ENCODE measurements around the gene AADACL4. TPM values are rescaled to one million over a fixed set of nuclear protein-coding genes. Genes with fewer than 3 reads are reported as not detected.

AADACL4 gene
- total RNA-seq (2014; rRNA removed; shearing (Covaris generic)): not detected in 2 replicates

DNA sequence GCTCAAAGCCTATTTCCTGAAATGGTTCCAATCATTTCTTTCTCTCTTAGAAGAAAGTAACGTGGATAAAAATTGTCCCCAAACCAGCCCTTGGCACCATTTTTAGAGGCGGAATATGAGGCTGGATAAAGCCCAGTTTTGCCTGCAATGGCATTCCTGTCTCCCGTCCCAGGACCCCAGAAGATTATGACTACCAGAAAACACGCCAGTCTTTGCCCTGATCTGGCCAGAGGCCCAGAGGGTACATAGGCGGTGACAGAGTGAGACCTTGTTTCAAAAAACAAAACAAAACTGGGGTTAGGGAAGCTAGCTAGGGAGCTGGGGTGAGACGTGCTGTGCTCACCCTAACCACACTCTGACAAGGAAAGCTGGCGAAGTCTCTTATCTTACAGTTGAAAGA lies at the start of gene AADACL4:
Gene AADACL4, plus strand, starts transcription at position 301 of the 400 bp plus-strand sequence. CDS start 462 bp downstream, outside the sequence.
- DNase-seq: no peak

GRCh38 chr1:12594490-12594889 lies 49.4 kb upstream of the AADACL4 start:
- H3K27ac ChIP-seq: no peak overlapping the region
- peak overlapping the region; percentile 56 for H3K4me3 ChIP-seq
- H3K9me3 ChIP-seq (replicated peaks): no peaks in the 10 kb centered on the region
- H3K27me3 ChIP-seq: no peaks in the 10 kb centered on the region
- DNase-seq: no peak
- no peaks in the 10 kb centered on the region for H3K36me3 ChIP-seq
- H3K4me1 ChIP-seq: peaks cover 11% of the 10 kb centered on the region

More for the DNA sequence above, at the start of gene AADACL4:
- H3K36me3 ChIP-seq: no peaks in the 10 kb centered on the region
- no peaks in the 10 kb centered on the region for H3K27me3 ChIP-seq
- H3K9me3 ChIP-seq (replicated peaks): peaks cover 18% of the 10 kb centered on the region
- H3K4me1 ChIP-seq: no peaks in the 10 kb centered on the region
- H3K4me3 ChIP-seq: no peak within 1 kb of the TSS
- no peak within 1 kb of the TSS for H3K27ac ChIP-seq

GRCh38 chr1:12594966-12595756 lies 48.7 kb upstream of the AADACL4 start:
- peak; percentile 68 to 72 for DNase-seq
- no peaks in the 10 kb centered on the region for H3K27me3 ChIP-seq
- H3K4me1 ChIP-seq: peaks cover 11% of the 10 kb centered on the region
- H3K9me3 ChIP-seq (replicated peaks): no peaks in the 10 kb centered on the region
- H3K27ac ChIP-seq: no peak overlapping the region; the same call in 1 of the 2 replicates
- H3K36me3 ChIP-seq: no peaks in the 10 kb centered on the region
- H3K4me3 ChIP-seq: peak overlapping the region; percentile 56

DNA sequence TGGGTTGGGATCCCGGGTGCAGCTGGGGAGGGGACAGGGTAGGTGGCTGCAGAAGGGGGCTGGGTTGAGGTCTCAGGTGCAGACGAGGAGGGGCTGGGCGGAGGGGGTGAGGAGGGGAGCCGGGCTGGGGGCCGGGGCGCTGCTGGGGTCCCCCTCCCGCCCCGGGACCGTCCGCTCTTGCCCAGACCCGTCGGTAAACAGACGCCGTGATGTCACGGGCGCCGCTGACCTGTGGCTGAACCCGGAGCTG lies 48.2 kb upstream of the AADACL4 start:
- no peak for DNase-seq
- no peaks in the 10 kb centered on the region for H3K9me3 ChIP-seq (replicated peaks)
- peaks cover 11% of the 10 kb centered on the region for H3K4me1 ChIP-seq
- peak overlapping the region; percentile 56 for H3K4me3 ChIP-seq
- no peaks in the 10 kb centered on the region for H3K36me3 ChIP-seq
- no peaks in the 10 kb centered on the region for H3K27me3 ChIP-seq
- H3K27ac ChIP-seq: no peak overlapping the region

GRCh38 chr1:12596007-12596821 lies 47.7 kb upstream of the AADACL4 start:
- Histone ChIP-seq H3K27me3 (no peaks in the 10 kb centered on the region), H3K36me3 (no peaks in the 10 kb centered on the region), H3K27ac (peak overlapping the region; percentile 33; the same call in 1 of the 2 replicates), H3K9me3 (replicated peaks) (no peaks in the 10 kb centered on the region), H3K4me1 (peaks cover 5% of the 10 kb centered on the region), H3K4me3 (peak overlapping the region; percentile 56)
- DNase-seq: peak; percentile 78 to 86

DNA sequence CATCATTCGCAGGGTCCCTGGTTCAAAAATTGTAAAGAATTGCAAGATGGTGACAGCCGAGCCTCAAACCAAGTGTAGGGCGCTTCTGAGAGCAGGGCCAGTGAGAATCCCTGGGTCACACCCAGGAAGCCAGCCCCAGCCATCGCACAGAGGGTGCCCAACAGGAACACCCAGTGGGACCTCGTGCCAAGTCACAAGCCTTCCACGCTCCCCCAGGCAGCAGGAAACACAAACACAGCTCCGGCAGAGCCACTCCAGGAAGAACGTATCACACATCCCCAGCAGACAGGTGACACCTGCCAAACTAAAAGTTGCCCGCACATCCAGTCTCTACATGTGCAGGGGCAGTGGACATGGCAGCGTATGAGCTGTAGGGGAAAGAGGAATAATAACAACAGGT lies 46.1 kb upstream of the AADACL4 start:
- DNase-seq: no peak
- H3K4me1 ChIP-seq: no peaks in the 10 kb centered on the region
- no peaks in the 10 kb centered on the region for H3K9me3 ChIP-seq (replicated peaks)
- no peak overlapping the region for H3K4me3 ChIP-seq
- no peaks in the 10 kb centered on the region for H3K36me3 ChIP-seq
- no peak overlapping the region for H3K27ac ChIP-seq
- no peaks in the 10 kb centered on the region for H3K27me3 ChIP-seq

DNA sequence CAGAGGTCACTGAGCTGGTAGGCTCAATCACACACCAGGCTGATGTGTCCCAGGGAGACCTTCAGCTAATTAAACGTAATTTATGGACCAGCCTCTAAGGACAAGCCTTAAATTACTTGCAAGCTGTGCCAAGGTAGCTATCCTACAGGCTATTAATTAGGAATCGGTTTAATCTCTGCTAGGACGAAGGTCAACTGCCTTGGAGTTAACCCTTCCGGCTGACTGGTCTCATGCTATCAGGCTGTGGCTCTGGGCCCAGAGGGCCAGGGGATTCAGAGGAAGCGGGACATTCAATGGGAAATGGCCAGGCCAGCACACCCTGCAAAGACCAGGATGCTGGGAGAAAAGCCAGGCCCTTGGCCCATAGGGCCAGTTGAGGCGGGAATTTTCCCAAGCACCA lies 44.9 kb upstream of the AADACL4 start:
- no peak overlapping the region for H3K27ac ChIP-seq
- peaks cover 4% of the 10 kb centered on the region for H3K4me1 ChIP-seq
- no peaks in the 10 kb centered on the region for H3K27me3 ChIP-seq
- no peaks in the 10 kb centered on the region for H3K36me3 ChIP-seq
- H3K4me3 ChIP-seq: no peak overlapping the region
- no peaks in the 10 kb centered on the region for H3K9me3 ChIP-seq (replicated peaks)
- no peak for DNase-seq

- Histone ChIP-seq H3K36me3 (no peaks in the 10 kb centered on the region), H3K27me3 (no peaks in the 10 kb centered on the region)
Observed at GRCh38 chr1:12599657-12600056, 44.2 kb upstream of the AADACL4 start.

GRCh38 chr1:12600335-12600734 lies 43.5 kb upstream of the AADACL4 start:
- Histone ChIP-seq H3K27me3 (no peaks in the 10 kb centered on the region), H3K36me3 (no peaks in the 10 kb centered on the region), H3K4me1 (peaks cover 15% of the 10 kb centered on the region), H3K4me3 (no peak overlapping the region), H3K27ac (no peak overlapping the region), H3K9me3 (replicated peaks) (no peaks in the 10 kb centered on the region)
- DNase-seq: no peak

More at GRCh38 chr1:12599657-12600056, 44.2 kb upstream of the AADACL4 start:
- Histone ChIP-seq H3K27ac (no peak overlapping the region), H3K9me3 (replicated peaks) (no peaks in the 10 kb centered on the region), H3K4me3 (no peak overlapping the region), H3K4me1 (peaks cover 11% of the 10 kb centered on the region)
- no peak for DNase-seq

DNA sequence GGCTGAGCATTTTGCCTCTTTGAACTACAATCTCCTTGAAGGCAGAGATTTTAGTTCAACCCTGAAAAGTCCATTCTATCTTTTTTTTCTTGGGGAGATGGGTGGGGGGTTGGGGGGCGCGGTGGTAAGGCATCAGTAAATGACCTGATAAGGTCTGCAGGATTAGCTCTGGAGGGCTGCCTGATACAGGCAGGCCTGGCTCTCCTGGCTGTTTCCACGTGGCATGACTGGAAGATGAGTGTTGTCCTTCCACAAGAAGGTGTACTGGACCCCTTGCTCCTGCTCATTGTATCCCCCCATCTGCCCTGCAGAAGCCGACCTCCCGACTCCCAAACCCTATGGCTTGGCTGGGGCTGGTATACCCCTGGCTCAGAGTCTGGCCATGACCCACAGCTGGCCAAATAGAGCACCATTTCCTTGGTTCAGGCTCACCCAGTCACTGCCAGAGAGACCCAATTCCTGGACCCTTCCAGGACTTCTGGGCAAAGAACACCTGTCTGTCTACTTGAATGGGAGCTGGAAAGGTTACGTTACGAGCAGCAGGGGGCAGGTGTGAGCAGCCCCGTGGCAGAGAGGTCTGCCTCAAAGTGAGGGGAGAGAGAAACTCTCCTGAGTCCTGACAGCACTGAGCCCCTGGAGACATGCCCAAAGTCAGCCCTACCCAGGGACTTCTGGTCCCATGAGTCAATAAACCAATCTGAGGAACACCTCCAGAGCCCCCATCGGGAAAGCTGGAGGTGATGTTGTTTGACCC lies 42.8 kb upstream of the AADACL4 start:
- peak in 1 of 2 experiments; percentile 61 for DNase-seq
- Histone ChIP-seq H3K27ac (no peak overlapping the region), H3K4me1 (peaks cover 15% of the 10 kb centered on the region), H3K4me3 (no peak overlapping the region), H3K36me3 (no peaks in the 10 kb centered on the region), H3K27me3 (no peaks in the 10 kb centered on the region), H3K9me3 (replicated peaks) (no peaks in the 10 kb centered on the region)

GRCh38 chr1:12601700-12602658 lies 41.9 kb upstream of the AADACL4 start:
- Histone ChIP-seq H3K27ac (no peak overlapping the region), H3K36me3 (no peaks in the 10 kb centered on the region), H3K27me3 (no peaks in the 10 kb centered on the region), H3K4me3 (no peak overlapping the region), H3K4me1 (peaks cover 15% of the 10 kb centered on the region), H3K9me3 (replicated peaks) (no peaks in the 10 kb centered on the region)
- peak in 1 of 2 experiments; percentile 42 for DNase-seq

DNA sequence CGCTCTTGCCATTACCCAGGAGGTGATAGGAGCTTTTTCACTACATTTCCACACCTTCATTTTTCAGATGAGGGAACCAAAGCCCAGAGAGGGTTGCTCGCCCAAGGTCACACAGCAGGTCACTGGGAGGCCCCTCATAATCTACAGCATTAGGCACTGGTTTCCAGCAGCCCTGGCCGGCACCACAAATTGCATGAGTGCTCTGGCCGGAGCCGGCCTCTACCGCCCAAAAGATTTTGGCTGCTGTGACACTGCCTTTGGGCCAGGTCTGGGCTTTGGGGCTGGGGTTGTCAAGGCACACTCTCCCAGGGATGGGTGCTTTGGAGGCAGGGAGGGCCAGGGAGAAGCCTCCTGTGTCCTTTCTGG lies 41.2 kb upstream of the AADACL4 start:
- Histone ChIP-seq H3K36me3 (no peaks in the 10 kb centered on the region), H3K27me3 (no peaks in the 10 kb centered on the region), H3K9me3 (replicated peaks) (no peaks in the 10 kb centered on the region), H3K4me3 (no peak overlapping the region), H3K27ac (no peak overlapping the region), H3K4me1 (peaks cover 15% of the 10 kb centered on the region)
- no peak for DNase-seq

DNA sequence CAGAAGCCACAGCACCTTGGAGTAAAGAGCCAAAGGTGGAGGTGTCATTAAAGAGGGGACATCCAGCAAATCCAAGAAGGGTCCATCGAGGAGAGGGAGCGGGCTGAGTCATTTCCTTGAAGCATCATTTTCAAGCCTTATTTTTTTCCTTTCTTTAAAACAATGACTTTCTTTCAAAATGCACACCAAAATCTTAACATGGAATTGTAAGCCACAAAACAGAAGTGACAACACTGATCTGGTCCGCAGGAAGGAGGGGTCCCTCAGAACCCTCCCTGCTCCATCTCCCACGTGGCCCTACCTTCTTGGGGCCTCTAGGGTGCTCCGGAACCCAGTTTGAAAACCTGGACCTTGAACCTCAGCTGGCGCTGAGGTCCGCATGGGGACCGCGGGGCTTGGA lies 40.7 kb upstream of the AADACL4 start:
- Histone ChIP-seq H3K9me3 (replicated peaks) (no peaks in the 10 kb centered on the region), H3K36me3 (no peaks in the 10 kb centered on the region), H3K27ac (no peak overlapping the region), H3K4me1 (peaks cover 15% of the 10 kb centered on the region), H3K27me3 (no peaks in the 10 kb centered on the region), H3K4me3 (no peak overlapping the region)
- DNase-seq: no peak
